ENCODE results near the gene OSBPL6.

Gene OSBPL6

GRCh38 chr2:178241844-178242551, 47.7 kb downstream of the OSBPL6 start:
- DNase-seq, result peak; percentile 92

DNA sequence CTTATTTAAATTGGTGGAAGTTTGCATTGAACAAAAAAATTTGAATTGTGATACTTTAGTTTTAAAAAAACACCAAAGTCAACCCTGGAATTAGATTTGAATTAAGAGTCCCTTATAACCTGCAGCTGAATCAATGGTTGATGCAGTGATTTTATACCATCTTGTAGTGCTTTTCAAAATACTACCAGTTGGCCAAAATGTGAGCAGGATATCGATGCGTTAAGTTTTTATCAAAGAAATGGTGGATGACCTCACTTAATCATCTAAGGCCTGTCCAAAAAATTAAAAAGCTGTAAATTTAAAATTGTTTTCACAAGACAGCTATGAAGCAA, 48.2 kb downstream of the OSBPL6 start:
- DNase-seq, result no peak

- DNase-seq, result no peak
Observed at GRCh38 chr2:178243961-178244360, 49.6 kb downstream of the OSBPL6 start.

GRCh38 chr2:178244777-178245176, 50.5 kb downstream of the OSBPL6 start:
- DNase-seq, result peak; percentile 58

DNA sequence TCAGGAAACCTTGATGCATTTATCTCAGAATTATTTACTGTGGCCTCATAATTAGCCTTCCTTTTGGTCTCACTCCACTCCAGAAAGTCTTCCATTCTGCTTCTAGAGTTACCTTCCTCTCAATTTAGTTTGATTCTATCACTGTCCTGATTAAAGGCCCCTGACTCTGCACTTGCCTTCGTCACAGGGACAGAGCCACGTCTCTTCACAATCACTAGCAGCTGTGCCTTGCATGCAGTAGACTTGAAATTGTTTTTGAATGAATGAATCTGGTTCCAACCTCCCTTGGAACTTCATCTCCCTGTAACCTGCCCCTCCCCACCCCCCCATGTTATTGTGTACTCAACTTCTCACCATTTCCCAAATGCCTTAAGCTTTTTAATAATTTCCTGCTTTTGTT, 52.4 kb downstream of the OSBPL6 start:
- no peak for DNase-seq

GRCh38 chr2:178247250-178247649, 52.9 kb downstream of the OSBPL6 start:
- DNase-seq, result no peak

DNA sequence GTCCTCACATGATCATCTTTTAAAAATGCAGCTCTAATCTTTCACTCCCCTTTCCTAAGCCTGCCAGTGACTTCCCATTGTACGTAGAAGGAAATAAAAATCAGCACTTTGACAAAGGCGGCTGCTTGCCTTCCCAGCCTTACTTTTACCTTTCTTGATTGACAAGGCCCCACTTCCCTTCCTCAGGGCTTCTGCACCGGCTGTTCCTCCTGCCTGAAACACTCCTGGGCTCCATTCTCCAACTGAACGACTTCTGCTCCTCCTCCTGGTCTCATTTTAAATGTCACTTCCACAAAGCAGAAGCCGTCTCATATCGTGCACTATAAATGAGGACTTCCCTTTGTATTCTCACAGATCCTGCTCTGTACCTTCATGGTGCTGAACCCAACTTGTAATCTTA, 56.1 kb downstream of the OSBPL6 start:
- no peak for DNase-seq

GRCh38 chr2:178251151-178251955, 57.0 kb downstream of the OSBPL6 start:
- no peak for DNase-seq

GRCh38 chr2:178256382-178257042, 62.2 kb downstream of the OSBPL6 start:
- no peak for DNase-seq

DNA sequence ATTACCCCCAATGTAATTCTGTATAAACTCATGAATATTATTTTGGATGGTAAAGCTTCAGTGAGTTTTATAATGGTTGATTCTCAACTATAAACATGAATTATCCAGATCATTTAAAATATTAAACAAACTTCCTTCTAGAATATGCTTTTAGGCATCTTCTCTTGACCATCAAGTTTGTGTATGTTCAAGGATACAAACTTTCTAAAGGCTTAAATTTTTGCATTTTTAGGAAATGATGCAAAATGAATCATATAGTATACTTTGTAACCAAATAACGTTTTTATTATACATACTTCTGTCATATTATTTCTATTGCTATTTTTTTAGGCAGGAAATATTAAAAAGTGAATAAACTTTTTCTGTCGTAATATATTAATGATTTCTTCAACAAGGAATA, 62.8 kb downstream of the OSBPL6 start:
- DNase-seq, result no peak

DNA sequence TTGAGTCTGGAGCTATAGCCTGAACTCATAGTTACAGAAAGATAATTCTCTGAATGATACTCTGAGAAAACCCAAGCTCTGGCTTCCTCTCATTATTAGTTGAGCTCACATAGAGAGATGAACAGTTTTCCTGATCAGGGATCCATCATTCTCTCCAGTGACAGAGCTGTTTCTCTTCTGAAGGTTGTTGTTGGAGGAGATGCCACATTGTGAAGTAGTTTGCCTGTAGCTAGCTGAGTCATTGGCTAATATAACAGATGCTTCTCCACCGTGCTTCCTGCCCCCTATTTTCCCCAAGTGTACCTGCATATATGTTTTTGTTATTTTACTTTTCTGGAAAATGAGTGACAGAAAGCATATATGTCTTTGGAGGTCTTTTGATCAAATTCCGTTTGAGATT, 64.6 kb downstream of the OSBPL6 start:
- peak; percentile 21 for DNase-seq

GRCh38 chr2:178263159-178263860, 69.0 kb downstream of the OSBPL6 start:
- DNase-seq, result no peak

GRCh38 chr2:178264211-178264610, 69.9 kb downstream of the OSBPL6 start:
- no peak for DNase-seq

- DNase-seq, result no peak
Observed at GRCh38 chr2:178265851-178266250, 71.5 kb downstream of the OSBPL6 start.

DNA sequence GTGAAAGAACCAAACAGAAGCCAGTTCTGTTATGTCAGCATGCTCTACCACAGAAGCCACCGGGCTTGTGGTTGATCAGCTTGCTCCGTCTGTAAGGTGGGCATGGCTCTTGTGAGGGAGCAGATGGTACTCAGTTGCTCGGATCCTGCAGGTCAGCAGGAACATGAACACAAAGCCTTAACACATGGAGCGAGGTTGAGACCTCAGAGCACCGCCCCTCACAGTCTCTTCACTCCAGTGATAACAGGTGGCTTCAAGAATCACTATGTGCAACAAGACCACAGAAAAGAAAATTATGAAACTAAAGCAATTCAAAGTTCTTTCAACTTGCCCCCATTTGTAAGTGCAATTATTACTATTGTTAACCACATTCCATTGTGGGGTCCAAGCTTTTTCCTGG, 72.1 kb downstream of the OSBPL6 start:
- no peak for DNase-seq

GRCh38 chr2:178267660-178268059, 73.3 kb downstream of the OSBPL6 start:
- DNase-seq, result no peak

DNA sequence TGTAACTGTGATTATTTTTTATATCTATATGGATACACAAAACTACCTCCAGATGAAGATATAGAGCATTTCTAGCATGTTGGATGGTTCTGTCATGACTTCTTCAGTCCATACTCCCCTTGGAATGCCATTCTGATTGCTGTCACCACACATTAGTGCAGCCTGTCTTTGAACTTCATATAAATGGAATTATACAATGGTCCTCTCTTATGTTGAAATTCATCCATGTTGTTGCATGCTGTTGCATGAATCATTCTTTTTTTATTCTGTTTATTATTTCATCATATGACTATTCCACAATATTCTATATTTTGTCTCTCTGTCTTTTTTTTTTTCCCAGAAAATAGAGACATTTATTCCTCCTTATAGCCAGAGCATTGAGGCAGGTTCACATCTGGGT, 74.1 kb downstream of the OSBPL6 start:
- peak; percentile 34 for DNase-seq

DNA sequence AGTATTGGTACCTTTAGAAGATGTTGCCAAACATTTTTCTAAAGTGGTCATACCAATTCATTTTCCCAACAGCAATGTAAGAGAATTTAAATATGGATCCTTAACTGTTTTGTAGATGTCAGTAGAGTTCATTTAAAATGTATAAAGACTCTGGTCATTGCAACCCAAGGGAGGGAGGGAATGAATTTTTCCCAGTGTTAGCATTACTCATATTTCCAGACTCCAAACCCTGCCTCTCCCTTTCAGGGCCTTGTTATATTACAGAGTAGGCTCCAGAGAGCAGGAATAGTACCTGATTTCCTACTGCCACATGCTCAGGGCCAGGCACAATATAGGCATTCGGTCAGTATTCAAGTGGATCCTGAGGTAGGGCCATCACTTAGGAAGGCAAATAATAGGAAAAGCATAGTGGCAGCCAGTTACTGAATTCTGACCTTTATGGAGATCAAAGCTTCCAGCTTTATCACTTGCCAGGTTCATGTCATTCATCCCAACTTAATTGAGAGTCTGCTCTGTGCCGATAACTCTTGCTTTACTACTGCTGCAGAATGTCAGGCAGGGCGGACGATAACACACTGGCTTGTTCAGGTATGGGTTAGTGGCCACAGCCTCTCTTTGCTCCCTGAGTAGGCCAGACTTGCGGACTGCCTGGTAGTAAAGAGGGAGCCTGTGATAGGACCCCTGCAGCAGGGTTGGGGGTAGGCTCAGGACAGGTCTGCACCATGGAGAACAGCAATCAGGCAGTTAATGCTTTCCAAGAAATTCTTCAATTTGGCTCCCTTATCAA, 75.3 kb downstream of the OSBPL6 start:
- no peak for DNase-seq

DNA sequence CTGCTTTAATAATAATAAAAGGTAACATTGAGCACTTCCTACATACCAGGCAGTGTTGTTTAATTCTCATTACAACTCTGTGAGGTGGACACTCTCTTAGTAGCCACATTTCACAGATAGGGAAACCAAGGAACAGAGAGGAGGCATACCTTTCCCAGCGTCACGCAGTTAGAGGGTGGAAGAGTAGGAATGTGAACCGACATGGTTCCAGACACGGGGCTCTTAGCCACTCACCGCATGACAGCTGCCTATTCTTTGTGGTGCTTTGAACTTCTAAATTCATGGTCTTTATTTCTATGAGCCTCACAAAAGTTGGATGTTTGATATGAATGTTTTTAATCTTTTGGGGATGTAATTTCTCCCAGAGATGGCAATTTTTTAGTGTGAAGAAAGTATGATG, 76.0 kb downstream of the OSBPL6 start:
- DNase-seq, result no peak

DNA sequence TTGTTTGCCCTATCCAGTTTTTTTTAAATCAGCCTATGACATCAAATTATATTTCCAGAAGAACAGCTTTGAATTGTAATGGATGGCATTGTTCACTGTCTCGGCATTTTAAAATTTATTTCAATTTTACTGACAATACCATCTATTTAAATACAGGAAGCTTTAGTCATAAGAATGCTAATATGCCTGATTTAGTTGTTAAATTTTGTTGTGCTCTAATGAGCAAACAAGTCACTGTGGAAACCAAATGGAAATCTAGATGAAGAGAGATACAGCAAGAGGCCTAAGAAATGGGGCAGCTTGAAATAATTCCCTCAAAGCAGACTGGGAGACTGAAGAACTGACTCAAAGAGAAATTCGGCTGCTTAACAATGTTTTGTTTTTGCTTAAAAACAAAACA, 76.8 kb downstream of the OSBPL6 start:
- no peak for DNase-seq

DNA sequence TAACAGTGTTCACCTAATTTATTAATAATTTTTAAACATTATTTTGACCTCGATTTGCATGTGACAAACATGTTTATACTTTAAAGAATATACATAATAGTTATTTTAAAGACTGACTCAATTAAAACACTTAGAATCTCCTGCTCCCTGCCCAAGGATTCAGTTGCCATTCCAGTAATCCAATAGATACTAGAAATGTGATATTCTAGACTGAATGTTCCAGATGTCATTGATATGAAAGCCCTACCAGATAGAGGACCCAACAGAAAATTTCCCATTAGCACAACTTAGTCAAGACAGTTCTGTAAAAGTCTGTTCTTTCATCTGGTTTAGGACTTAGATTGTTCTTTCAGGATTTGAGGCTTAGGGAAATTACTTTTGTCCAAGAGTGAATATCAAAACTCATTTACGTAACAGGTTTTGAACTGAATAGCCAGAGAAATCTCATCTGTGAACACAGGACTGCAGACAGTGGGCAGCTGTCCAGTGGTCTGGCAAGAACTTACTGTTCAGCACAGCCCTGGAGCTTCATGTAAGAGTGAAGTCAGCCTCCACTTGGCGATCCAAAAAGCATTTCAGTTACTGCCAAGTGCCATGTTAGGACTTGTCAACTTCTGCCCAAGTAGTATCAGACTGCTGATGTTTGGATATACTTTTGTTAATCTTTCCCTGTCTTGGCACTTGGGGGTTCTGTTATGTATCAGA, 77.5 kb downstream of the OSBPL6 start:
- peak; percentile 18 for DNase-seq
